Suprapubic skin (tissue), 4 donors: ENCODE results near the gene CCDC190. TPM values are rescaled to one million over a fixed set of nuclear protein-coding genes. Genes with fewer than 3 reads are reported as not detected.

Source experiments
- DNase-seq, 2 donors: peaks; one replicate each; pipeline ENCODE4 v3.0.0-alpha.2; 2019; ENCODE audit warnings: low spot score in 2 of 2
- H3K27ac ChIP-seq: fragments of 200-600 bp; sonication (generic); one replicate; pipeline ENCODE4 v1.5.1; 2019
- H3K27me3 ChIP-seq: fragments of 200-600 bp; sonication (generic); one replicate; pipeline ENCODE4 v1.5.1; 2019
- H3K36me3 ChIP-seq: fragments of 200-600 bp; sonication (generic); one replicate; pipeline ENCODE4 v1.5.1; 2019
- H3K4me1 ChIP-seq: fragments of 200-600 bp; sonication (generic); one replicate; pipeline ENCODE4 v1.5.1; 2019
- H3K4me3 ChIP-seq: fragments of 200-600 bp; sonication (generic); one replicate; pipeline ENCODE4 v1.5.1; 2019; ENCODE audit warnings: mild to moderate bottlenecking
- H3K9me3 ChIP-seq: fragments of 200-600 bp; sonication (generic); one replicate; pipeline ENCODE4 v1.5.1; 2019
- CTCF ChIP-seq, 2 donors: fragments of 200-600 bp in 1 of 2; fragments of 450-650 bp in 1 of 2; sonication (generic) in 1 of 2; IDR thresholded peaks; one replicate each; pipeline ENCODE4 v1.5.1; 2016 to 2019; ENCODE audit warnings: antibody characterized with exemption in 2 of 2, mild to moderate bottlenecking in 1 of 2, moderate library complexity in 1 of 2
- EP300 ChIP-seq: sonication (generic); formaldehyde crosslinking; IDR thresholded peaks from one replicate; pipeline ENCODE4 v1.6.1; 2017; ENCODE audit warnings: antibody characterized with exemption
- POLR2A ChIP-seq, 2 donors: fragments of 450-650 bp; IDR thresholded peaks; one replicate each; pipeline ENCODE4 v1.6.1; 2017; ENCODE audit warnings: antibody characterized with exemption in 2 of 2, mild to moderate bottlenecking in 2 of 2, moderate library complexity in 2 of 2
- POLR2AphosphoS5 ChIP-seq, 3 donors: sonication (generic); formaldehyde crosslinking; IDR thresholded peaks; one replicate each; pipeline ENCODE4 v1.6.1; 2017; ENCODE audit warnings: antibody characterized with exemption in 3 of 3
- WGBS: methylation state at CpG from one replicate; pipeline ENCODE4 v1.1.5; 2018; 5-methylcytosine and 5-hydroxymethylcytosine counted together
- total RNA-seq, 4 donors: library from RNA; depleted of rRNA; stranded (reverse); fragments of >200 nt; gene quantifications; one replicate each; pipeline ENCODE4 v1.1.0, GENCODE V29; 2016

CCDC190 gene
- total RNA-seq, 4 donors from 2014 or later = not detected

GRCh38 chr1:162855461-162856150 lies 5.4 kb downstream of the CCDC190 start:
- no peak for TF ChIP-seq CTCF (IDR thresholded peaks at IDR 0.05)
- no peak for TF ChIP-seq POLR2A (IDR thresholded peaks at IDR 0.05)
- no peak for TF ChIP-seq EP300
- no peak for TF ChIP-seq POLR2AphosphoS5 (IDR thresholded peaks at IDR 0.05)
- 78% methylated on average over 4 of the region's 4 CpGs for WGBS
- H3K36me3 ChIP-seq = no peaks in the 10 kb centered on the region
- H3K4me1 ChIP-seq = no peaks in the 10 kb centered on the region
- no peak for DNase-seq
- no peaks in the 10 kb centered on the region for H3K9me3 ChIP-seq
- no peak overlapping the region for H3K27ac ChIP-seq
- peaks cover 3% of the 10 kb centered on the region for H3K27me3 ChIP-seq
- no peak overlapping the region for H3K4me3 ChIP-seq

DNA sequence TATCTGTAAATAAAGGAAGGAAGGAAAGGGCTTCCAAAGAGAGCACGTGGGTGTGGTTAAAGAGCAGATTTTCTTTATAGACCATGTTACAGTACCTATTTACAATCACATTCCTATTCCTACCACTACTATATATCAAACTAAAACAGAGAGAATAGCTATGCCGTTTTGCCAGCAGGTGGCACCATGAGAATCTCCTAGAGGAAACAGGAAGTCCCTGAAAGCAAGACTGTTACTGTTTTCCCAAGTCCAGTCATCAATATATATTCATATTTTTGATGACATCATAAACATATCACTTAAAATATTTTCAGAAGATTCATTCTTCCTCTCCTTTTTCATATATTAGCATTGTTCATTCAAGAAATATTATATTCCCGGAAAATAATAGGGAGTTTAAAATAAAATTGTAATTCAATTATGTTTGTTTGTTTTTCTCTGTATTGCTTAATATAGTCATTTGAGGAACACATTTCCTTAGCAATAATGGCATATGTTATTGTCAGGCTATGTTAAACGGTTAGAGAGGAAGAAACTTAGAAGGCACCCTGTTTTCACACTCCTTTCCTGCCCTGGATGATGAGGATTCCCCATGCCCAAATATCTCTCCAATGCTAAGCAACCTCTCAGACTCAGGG lies 6.6 kb downstream of the CCDC190 start:
- H3K4me1 ChIP-seq = no peaks in the 10 kb centered on the region
- H3K27me3 ChIP-seq = peaks cover 3% of the 10 kb centered on the region
- H3K27ac ChIP-seq = no peak overlapping the region
- no peaks in the 10 kb centered on the region for H3K36me3 ChIP-seq
- TF ChIP-seq POLR2A (IDR thresholded peaks at IDR 0.05) (no peak), CTCF (IDR thresholded peaks at IDR 0.05) (peak; percentile 18 to 64)
- 31% methylated on average over 4 of the region's 4 CpGs for WGBS
- no peaks in the 10 kb centered on the region for H3K9me3 ChIP-seq
- no peak for DNase-seq
- H3K4me3 ChIP-seq = no peak overlapping the region

- no peak overlapping the region for H3K27ac ChIP-seq
- no peak for DNase-seq
- no peak for TF ChIP-seq POLR2AphosphoS5 (IDR thresholded peaks at IDR 0.05)
- no peak for TF ChIP-seq POLR2A (IDR thresholded peaks at IDR 0.05)
- no peak for TF ChIP-seq EP300
- no peak for TF ChIP-seq CTCF (IDR thresholded peaks at IDR 0.05)
- WGBS = 94% methylated on average over 1 of the region's 1 CpG
- no peaks in the 10 kb centered on the region for H3K4me1 ChIP-seq
- H3K27me3 ChIP-seq = peaks cover 3% of the 10 kb centered on the region
- H3K36me3 ChIP-seq = no peaks in the 10 kb centered on the region
- H3K9me3 ChIP-seq = no peaks in the 10 kb centered on the region
- no peak overlapping the region for H3K4me3 ChIP-seq
Measured at GRCh38 chr1:162851341-162851740, 9.6 kb downstream of the CCDC190 start.

DNA sequence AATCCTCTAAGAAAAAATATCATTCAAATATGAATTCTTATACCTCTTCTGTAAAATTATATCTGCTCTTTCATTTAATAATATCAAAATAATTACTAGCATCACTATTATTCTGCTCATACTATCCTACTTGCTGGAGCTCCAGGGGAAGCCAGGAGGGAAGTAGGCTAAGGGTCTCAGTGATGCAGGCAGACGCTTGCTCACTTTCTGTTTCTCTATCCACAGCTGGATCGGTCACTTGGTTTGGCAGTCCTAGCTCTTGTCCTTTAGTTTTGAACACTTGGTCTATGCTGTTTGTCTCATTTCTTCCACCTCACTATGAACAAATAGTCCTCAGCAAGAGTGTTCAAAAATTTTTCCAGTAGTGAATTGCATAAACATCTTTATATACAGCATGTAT lies 11.3 kb downstream of the CCDC190 start:
- Histone ChIP-seq H3K9me3 (no peaks in the 10 kb centered on the region), H3K27me3 (peaks cover 3% of the 10 kb centered on the region), H3K27ac (no peak overlapping the region), H3K36me3 (no peaks in the 10 kb centered on the region), H3K4me1 (no peaks in the 10 kb centered on the region), H3K4me3 (no peak overlapping the region)
- 76% methylated on average over 2 of the region's 2 CpGs for WGBS
- TF ChIP-seq POLR2A (IDR thresholded peaks at IDR 0.05) = no peak
- no peak for TF ChIP-seq EP300
- no peak for TF ChIP-seq CTCF (IDR thresholded peaks at IDR 0.05)
- TF ChIP-seq POLR2AphosphoS5 (IDR thresholded peaks at IDR 0.05) = no peak
- no peak for DNase-seq

- H3K27ac ChIP-seq = no peak overlapping the region
- no peak overlapping the region for H3K4me3 ChIP-seq
- H3K4me1 ChIP-seq = no peaks in the 10 kb centered on the region
- peaks cover 3% of the 10 kb centered on the region for H3K27me3 ChIP-seq
- WGBS = 7% methylated on average over 3 of the region's 3 CpGs
- no peaks in the 10 kb centered on the region for H3K9me3 ChIP-seq
- TF ChIP-seq EP300 = no peak
- TF ChIP-seq CTCF (IDR thresholded peaks at IDR 0.05) = peak; percentile 81 to 86
- H3K36me3 ChIP-seq = no peaks in the 10 kb centered on the region
- peak; percentile 87 for DNase-seq
Measured at GRCh38 chr1:162847839-162848453, 13.0 kb downstream of the CCDC190 start.
